Keratinocyte (primary cell): Measurements from ENCODE around the gene OR52W1.

ENCODE experiments used
- EZH2 ChIP-seq: IDR thresholded peaks from one replicate; pipeline ENCODE4 v1.6.1; 2012; ENCODE audit warnings: inconsistent platforms, mild to moderate bottlenecking, low read length, moderate library complexity
- TF ChIP-seq, protein P1 (sequence below), 3 experiments: IDR thresholded peaks in 1 of 3; conservative IDR thresholded peaks in 1 of 3; optimal IDR thresholded peaks in 1 of 3; 2 replicates in 2 of 3; 3 replicates in 1 of 3; pipeline versions ENCODE3 to v1.5.1; 2011; ENCODE audit warnings: low read length in 3 of 3, mild to moderate bottlenecking in 3 of 3, moderate library complexity in 2 of 3, control low read depth in 1 of 3, inconsistent platforms in 1 of 3; ENCODE audit not compliant: insufficient read depth in 2 of 3; ENCODE audit errors: extremely low read depth in 1 of 3

- TF ChIP-seq, protein P1, sequence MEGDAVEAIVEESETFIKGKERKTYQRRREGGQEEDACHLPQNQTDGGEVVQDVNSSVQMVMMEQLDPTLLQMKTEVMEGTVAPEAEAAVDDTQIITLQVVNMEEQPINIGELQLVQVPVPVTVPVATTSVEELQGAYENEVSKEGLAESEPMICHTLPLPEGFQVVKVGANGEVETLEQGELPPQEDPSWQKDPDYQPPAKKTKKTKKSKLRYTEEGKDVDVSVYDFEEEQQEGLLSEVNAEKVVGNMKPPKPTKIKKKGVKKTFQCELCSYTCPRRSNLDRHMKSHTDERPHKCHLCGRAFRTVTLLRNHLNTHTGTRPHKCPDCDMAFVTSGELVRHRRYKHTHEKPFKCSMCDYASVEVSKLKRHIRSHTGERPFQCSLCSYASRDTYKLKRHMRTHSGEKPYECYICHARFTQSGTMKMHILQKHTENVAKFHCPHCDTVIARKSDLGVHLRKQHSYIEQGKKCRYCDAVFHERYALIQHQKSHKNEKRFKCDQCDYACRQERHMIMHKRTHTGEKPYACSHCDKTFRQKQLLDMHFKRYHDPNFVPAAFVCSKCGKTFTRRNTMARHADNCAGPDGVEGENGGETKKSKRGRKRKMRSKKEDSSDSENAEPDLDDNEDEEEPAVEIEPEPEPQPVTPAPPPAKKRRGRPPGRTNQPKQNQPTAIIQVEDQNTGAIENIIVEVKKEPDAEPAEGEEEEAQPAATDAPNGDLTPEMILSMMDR (optimal IDR thresholded peaks at IDR 0.05 in 1 of 3, IDR thresholded peaks at IDR 0.05 in 1 of 3, conservative IDR thresholded peaks at IDR 0.05 in 1 of 3; ENCODE audit: extremely low read depth in 1 of 3, insufficient read depth in 2 of 3, low read length in 3 of 3) = no peak
- TF ChIP-seq EZH2 = no peak
Observed at GRCh38 chr11:6209801-6210200, 10.8 kb downstream of the OR52W1 start.
